HPDE6-E6E7 (cell line): ENCODE data around the gene KRTAP10-5.
"Not testable (repeated sequence)": the region's sequence is repeated elsewhere in the genome, so short reads cannot be mapped to it uniquely, and the experiment has no call there.

Experiments used
- DNase-seq: peaks from one replicate; pipeline ENCODE4 v3.0.0; 2011; ENCODE audit warnings: missing footprints; ENCODE audit errors: extremely low spot score

Gene KRTAP10-5

GRCh38 chr21:44590897-44591800 is 10.7 kb upstream of the KRTAP10-5 start:
- not testable (repeated sequence) for DNase-seq

GRCh38 chr21:44590311-44590721 is 9.9 kb upstream of the KRTAP10-5 start:
- DNase-seq = no peak

- DNase-seq = no peak
Measured at GRCh38 chr21:44589586-44590305, 9.3 kb upstream of the KRTAP10-5 start.

GRCh38 chr21:44589094-44589493 is 8.7 kb upstream of the KRTAP10-5 start:
- no peak for DNase-seq

GRCh38 chr21:44585892-44586291 is 5.5 kb upstream of the KRTAP10-5 start:
- no peak for DNase-seq

- no peak for DNase-seq
Measured at GRCh38 chr21:44583800-44584147, 3.4 kb upstream of the KRTAP10-5 start.

- DNase-seq = no peak
Measured at GRCh38 chr21:44583089-44583799, 2.8 kb upstream of the KRTAP10-5 start.

- no peak for DNase-seq
Measured at GRCh38 chr21:44582055-44582454, 1.7 kb upstream of the KRTAP10-5 start.

GRCh38 chr21:44581158-44581557 is 754 bp upstream of the KRTAP10-5 start:
- DNase-seq = no peak

- DNase-seq = no peak
Measured at GRCh38 chr21:44579833-44580144, 615 bp downstream of the KRTAP10-5 start.

GRCh38 chr21:44579056-44579832 is 1.2 kb downstream of the KRTAP10-5 start:
- DNase-seq = no peak

- DNase-seq = no peak
Measured at GRCh38 chr21:44578371-44579055, 1.9 kb downstream of the KRTAP10-5 start.

GRCh38 chr21:44576025-44576420 is 4.4 kb downstream of the KRTAP10-5 start:
- DNase-seq = no peak

- DNase-seq = no peak
Measured at GRCh38 chr21:44575307-44576024, 4.9 kb downstream of the KRTAP10-5 start.

GRCh38 chr21:44574457-44575306 is 5.7 kb downstream of the KRTAP10-5 start:
- no peak for DNase-seq

- DNase-seq = not testable (repeated sequence)
Measured at GRCh38 chr21:44573630-44574456, 6.6 kb downstream of the KRTAP10-5 start, which contains the start of gene KRTAP10-4. KRTAP10-4 (plus strand) TSS chr21:44573729; CDS start chr21:44573759, 30 bp downstream.

- DNase-seq = no peak
Measured at GRCh38 chr21:44572959-44573583, 7.3 kb downstream of the KRTAP10-5 start.
